NCI-H2227 treated with DMSO at 0.1 percent for 48 hours (cell line): ENCODE measurements around the gene SCO2.
"Not testable (repeated sequence)": the region's sequence is repeated elsewhere in the genome, so short reads cannot be mapped to it uniquely, and the experiment has no call there.

Experiments
- DNase-seq: peaks from one replicate; lab custom pipeline; 2025; lab: John Stamatoyannopoulos, UW

SCO2 gene

GRCh38 chr22:50520184-50520583 lies 5.2 kb downstream of the SCO2 start:
- not testable (repeated sequence) for DNase-seq

DNA sequence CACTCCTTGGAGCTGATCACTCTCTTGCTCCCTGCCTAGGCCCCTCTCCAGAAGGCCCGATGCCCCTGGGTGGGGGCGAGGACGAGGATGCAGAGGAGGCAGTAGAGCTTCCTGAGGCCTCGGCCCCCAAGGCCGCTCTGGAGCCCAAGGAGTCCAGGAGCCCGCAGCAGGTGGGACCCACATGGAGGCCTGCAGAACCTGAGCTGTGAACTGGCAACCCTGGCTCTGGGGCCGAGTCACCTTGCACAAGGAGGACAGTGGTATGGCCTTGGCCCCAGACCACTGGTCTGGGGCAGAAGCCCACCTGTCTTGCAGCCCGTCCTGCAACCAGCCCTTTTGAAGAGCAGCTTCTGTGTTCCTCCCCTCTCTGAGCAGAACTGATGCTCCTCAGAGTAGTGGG lies 6.2 kb downstream of the SCO2 start:
- no peak for DNase-seq

GRCh38 chr22:50518606-50519005 lies 6.8 kb downstream of the SCO2 start:
- no peak for DNase-seq

GRCh38 chr22:50517495-50518260 lies 7.7 kb downstream of the SCO2 start:
- DNase-seq = no peak

DNA sequence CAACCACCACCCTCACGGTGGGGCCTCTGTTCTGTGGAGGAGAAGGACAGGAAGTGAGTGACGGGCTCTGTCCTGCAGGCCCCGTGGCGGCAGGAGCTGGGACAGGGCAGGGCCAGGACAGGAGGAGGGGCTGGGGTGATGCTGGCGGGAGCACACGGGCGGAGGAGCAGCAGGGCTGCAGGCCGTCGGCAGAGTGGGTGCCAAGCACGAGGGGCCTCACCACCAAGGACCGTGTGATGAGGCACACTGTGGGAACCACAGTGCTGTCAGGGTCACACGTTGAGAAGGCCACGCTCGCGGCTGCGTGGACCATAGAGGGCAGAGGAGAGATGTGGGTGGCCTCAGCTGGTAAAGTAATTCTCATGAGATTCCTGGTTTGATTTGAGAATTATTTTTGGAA lies 8.5 kb downstream of the SCO2 start:
- no peak for DNase-seq

- DNase-seq = no peak
Observed at GRCh38 chr22:50516068-50516467, 9.3 kb downstream of the SCO2 start.

DNA sequence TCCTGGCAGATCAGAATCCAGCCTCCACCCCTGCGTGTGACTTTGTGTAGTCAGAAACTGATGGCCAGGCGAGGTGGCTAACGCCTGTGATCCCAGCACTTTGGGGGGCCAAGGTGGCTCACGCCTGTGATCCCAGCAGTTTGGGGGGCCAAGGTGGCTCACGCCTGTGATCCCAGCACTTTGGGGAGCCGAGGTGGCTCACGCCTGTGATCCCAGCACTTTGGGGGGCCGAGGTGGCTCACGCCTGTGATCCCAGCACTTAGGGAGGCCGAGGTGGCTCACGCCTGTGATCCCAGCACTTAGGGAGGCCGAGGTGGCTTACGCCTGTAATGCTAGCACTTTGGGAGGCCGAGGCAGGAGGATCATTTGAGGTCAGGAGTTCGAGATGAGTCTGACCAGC lies 12.2 kb downstream of the SCO2 start:
- no peak for DNase-seq

GRCh38 chr22:50508897-50509296 lies 16.5 kb downstream of the SCO2 start:
- DNase-seq = no peak

DNA sequence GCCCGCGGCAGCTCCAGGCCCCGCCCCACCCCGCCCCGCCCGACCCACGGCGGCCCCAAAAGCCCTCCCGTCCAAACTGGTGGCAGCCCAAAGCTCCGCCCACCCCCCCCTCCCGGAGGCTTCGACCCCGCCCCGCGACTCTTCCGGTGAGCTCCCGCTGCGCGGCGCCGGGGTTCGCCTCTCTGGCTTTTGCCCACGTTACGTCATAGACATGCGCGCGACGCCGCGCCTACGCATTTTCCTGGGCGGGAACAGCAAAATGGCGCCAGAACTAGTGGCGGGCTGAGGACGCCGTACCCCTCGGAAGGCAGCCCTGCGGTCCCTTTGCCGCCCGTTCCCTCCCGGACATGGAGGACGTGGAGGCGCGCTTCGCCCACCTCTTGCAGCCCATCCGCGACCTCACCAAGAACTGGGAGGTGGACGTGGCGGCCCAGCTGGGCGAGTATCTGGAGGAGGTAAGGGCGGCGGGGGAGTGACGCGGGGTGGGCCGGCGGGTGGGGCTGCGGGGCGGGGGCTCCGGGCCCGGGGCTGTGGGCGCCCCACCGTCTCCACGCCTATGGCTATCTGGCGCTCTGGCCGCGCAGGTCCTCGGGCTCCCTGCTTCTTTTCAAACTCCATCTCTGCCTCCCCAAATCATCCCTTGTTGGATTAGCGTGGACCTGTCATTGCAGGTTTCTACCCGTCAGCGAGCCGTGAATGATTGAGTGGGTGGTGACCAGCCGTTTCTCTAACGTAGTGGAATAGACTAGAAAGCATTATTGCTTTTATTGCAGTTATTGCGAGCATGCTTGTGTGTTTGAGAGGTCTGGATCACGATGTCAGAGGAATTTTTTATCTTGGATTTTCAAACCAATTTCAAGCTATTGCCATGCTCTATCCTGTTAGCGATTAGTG lies 17.2 kb downstream of the SCO2 start, which contains the start of gene NCAPH2:
Gene NCAPH2, plus strand, starts transcription at position 234 of the 894 bp plus-strand sequence. Its CDS starts 114 bp downstream, at position 348.
- DNase-seq = peak; percentile 91

- peak; percentile 91 for DNase-seq
Observed at GRCh38 chr22:50507421-50507990, 17.9 kb downstream of the SCO2 start, which contains the start of gene LMF2. Gene LMF2, minus strand, starts transcription at chr22:50507702. Its CDS starts 27 bp downstream, at chr22:50507675.

DNA sequence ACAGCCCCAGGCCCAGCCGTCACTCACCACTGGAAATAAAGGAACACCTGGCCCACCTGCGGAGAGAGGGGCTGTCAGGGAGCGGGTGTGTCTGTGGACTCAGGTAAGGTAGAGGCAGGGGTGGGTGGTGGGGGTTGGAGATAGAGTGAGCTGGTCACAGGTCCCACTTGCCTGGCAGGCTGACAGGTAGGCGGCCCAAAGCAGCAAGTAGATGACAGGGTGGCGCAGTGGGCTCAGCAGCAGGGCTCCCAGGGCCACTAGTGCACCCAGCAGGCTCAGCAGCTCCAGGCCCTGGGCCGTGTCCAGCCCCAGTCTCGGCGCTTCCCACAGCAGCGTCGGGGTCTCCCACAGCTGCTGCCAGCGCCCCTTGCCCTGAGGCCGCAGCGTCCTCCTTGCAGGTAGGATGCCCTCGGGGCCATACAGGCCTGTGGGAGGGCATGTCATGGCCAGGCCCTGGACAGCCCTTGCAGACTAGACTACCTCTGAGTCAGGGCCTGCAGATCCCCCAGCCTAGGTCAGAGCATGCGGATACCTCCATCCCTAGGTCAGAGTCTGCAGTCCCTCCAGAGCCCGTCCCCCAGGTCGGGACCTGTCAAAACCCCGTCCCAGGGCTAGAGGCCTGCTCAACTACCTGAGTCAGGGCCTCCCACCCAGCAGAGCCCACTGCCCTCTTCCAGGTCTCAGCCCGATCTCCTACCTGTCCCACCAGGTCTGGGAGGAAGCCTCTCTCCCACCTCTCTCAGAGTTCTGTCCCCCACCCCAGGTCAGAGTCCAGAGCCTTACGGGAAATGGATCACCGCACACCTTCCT lies 18.6 kb downstream of the SCO2 start:
- DNase-seq = no peak

DNA sequence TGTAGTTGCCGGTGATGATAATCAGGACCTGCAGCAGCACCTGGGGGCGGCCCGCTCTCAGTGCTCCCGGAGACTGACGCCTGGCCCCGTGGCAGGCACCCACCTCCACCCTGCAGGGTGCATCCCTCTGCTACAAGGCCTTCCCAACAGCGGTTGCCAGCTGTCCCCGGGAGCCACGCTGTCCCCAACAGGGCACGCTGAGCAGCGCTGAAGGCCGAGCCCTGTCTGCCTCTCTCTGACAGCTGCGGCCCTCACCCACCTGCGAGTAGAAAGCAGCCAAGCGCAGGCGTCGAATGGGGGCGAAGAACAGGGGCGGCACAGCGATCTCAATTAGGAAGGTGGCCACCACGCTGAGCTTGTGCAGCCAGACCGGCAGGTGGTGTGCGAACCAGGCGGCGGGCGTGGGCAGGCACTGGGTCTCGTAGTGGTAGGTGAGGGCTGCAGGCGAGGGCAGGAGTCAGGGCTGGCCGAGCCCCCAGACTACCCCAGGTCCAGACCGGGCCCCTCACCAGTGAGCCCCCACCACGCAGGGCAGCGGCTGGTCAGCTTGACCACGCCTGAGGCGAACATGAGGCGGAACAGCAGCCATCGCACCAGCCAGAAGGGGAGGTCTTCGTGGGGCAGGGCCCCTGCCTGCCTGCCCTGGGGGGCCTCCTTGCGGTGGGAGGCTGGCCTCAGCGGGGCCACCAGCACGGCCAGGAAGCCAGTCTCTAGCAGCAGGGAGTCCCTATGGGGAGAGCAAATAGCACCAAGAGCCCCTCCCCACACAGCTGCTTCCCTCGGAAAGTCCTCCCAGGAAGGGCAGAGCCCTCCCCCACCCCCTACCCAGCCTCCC lies 19.4 kb downstream of the SCO2 start:
- DNase-seq = no peak

- no peak for DNase-seq
Observed at GRCh38 chr22:50505276-50505775, 20.1 kb downstream of the SCO2 start.

- no peak for DNase-seq
Observed at GRCh38 chr22:50504369-50505211, 20.8 kb downstream of the SCO2 start.

GRCh38 chr22:50503475-50504145 lies 21.8 kb downstream of the SCO2 start:
- no peak for DNase-seq

DNA sequence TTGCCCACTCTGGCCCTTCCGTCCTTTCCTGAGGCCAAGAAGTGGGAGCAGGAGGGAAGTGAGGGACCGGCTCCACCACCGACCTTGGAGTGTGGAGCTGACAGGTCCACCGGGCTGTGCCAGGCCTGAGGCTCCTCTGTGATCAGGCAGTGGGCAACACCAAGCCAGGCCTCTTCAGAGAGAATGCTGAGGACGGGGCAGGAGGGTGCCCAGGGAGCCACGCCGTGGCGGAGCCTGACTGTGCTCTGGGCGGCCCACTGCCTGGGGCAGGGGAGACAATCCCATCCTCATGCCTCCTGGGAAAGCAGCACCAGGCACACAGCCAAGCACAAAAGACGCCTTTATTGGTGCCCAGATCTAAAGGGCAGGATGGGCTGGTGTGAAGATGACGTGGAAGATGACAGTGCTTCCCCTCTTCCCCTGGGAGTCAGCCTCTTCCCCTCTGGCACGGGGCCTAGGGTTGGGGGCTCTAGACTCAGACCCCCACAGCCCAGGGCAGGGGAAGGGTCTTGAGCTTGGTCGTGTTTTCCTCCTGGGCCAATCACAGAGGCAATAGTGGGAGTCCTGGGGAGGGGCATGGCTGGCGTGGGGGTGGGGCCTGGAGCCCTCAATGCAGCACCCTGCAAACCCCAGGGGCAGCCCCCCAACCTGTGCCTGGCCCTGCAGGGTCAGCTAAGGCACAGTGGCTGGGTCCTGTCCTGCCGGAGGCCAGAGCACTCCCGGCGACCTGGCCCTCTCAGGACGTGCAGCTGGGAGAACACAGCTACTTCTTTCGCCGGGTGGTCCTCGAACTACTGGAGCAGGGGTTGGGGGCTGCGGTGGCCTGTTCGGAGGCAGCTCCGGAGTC lies 22.5 kb downstream of the SCO2 start:
- no peak for DNase-seq

- no peak for DNase-seq
Observed at GRCh38 chr22:50502096-50502495, 23.3 kb downstream of the SCO2 start.

DNA sequence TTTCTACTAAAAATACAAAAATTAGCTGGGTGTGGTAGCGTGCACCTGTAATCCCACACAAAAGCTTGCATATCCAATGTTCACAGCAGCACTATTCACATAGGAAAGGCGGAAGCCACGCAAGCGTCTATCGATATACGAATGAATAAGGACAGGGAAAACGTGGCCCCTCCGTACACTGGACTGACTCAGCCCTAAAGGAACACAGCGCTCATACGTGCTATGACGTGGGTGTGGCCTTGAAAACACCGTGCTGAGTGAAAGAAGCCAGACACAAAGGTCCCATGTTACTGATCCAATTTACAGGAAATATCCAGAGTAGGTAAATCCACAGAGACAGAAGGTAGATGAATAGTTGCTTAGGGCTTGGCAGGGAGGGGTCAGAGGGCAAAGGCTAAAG lies 24.9 kb downstream of the SCO2 start:
- DNase-seq = no peak
